ENCODE data around the gene CWF19L1.

GRCh38 chr10:100209303-100209702, 58.1 kb downstream of the CWF19L1 start:
- no peak for TF ChIP-seq POLR2A (IDR thresholded peaks at IDR 0.05)
- TF ChIP-seq POLR2AphosphoS5 (IDR thresholded peaks at IDR 0.05) = no peak

All from sigmoid colon (tissue), 4 donors.